WTC11 (cell line): Measurements from ENCODE around the gene PLXNA2. TPM values are rescaled to one million over a fixed set of nuclear protein-coding genes. Genes with fewer than 3 reads are reported as not detected.

Experiments used
- ATAC-seq: fragments of 200-7000 bp; cut with Tn5 transposase; 2 replicates; pipeline ENCODE4 v1.10.0; 2021; ENCODE audit warnings: mild to moderate bottlenecking, moderate library complexity
- CTCF ChIA-PET: fragments of 300-600 bp; sonication (Branson Sonifier 250); formaldehyde crosslinking; loops from one replicate; lab custom pipeline; 2021; ENCODE audit warnings: antibody characterized with exemption; lab: Charles Lee
- POLR2A ChIA-PET: fragments of 350-600 bp; sonication (Branson Sonifier 250); formaldehyde crosslinking; loops from one replicate; lab custom pipeline; 2021; ENCODE audit warnings: antibody characterized with exemption; lab: Charles Lee
- DNase-seq: peaks from one replicate; pipeline ENCODE4 v3.0.0; 2021; ENCODE audit warnings: low spot score
- H3K27ac Mint-ChIP-seq: 2 replicates; pipeline ENCODE4 v1.8.0; 2021; ENCODE audit warnings: mixed read lengths
- H3K27me3 Mint-ChIP-seq: 2 replicates; pipeline ENCODE4 v1.8.0; 2021; ENCODE audit warnings: low read depth, mild to moderate bottlenecking, moderate library complexity, mixed read lengths
- H3K36me3 Mint-ChIP-seq: 2 replicates; pipeline ENCODE4 v1.8.0; 2021; ENCODE audit warnings: mixed read lengths
- H3K4me1 Mint-ChIP-seq: 2 replicates; pipeline ENCODE4 v1.8.0; 2022; ENCODE audit warnings: mixed read lengths
- H3K4me3 Mint-ChIP-seq: 2 replicates; pipeline ENCODE4 v1.8.0; 2021; ENCODE audit warnings: mild to moderate bottlenecking, moderate library complexity, mixed read lengths
- H3K9me3 Mint-ChIP-seq: 2 replicates; pipeline ENCODE4 v1.8.0; 2021; ENCODE audit warnings: mixed read lengths
- GTF2I ChIP-seq: fragments of 250-450 bp; sonication (Bioruptor Pico); conservative IDR thresholded peaks from 2 replicates; pipeline ENCODE4 v1.4.0; 2021; ENCODE audit warnings: mild to moderate bottlenecking
- MXD4 ChIP-seq: fragments of 250-450 bp; sonication (Bioruptor Pico); IDR thresholded peaks from 2 replicates; pipeline ENCODE4 v1.8.0; 2021; ENCODE audit warnings: mild to moderate bottlenecking, moderate library complexity, borderline replicate concordance
- SOX15 ChIP-seq: fragments of 250-450 bp; sonication (Bioruptor Pico); IDR thresholded peaks from 2 replicates; pipeline ENCODE4 v1.9.0; 2021; ENCODE audit warnings: mild to moderate bottlenecking
- ZNF219 ChIP-seq: sonication (generic); formaldehyde crosslinking; IDR thresholded peaks from 2 replicates; pipeline ENCODE4 v1.8.0; 2023; ENCODE audit warnings: missing genetic modification reagents, mild to moderate bottlenecking, borderline replicate concordance
- ZNF263 ChIP-seq: sonication (generic); formaldehyde crosslinking; IDR thresholded peaks from 2 replicates; pipeline ENCODE4 v1.8.1; 2022; ENCODE audit warnings: low read depth, mild to moderate bottlenecking, moderate library complexity, missing genetic modification reagents
- total RNA-seq: library from RNA; stranded (reverse); gene quantifications from 3 replicates; pipeline ENCODE4 v1.2.3, GENCODE V29; 2021
- TF ChIP-seq, protein P1 (sequence below): sonication (generic); formaldehyde crosslinking; IDR thresholded peaks from 2 replicates; pipeline ENCODE4 v1.8.0; 2023; ENCODE audit warnings: missing genetic modification reagents, mild to moderate bottlenecking, borderline replicate concordance
- TF ChIP-seq, protein P2 (sequence below): fragments of 250-450 bp; sonication (Bioruptor Pico); IDR thresholded peaks from 2 replicates; pipeline ENCODE4 v1.9.0; 2021; ENCODE audit warnings: mild to moderate bottlenecking
- TF ChIP-seq, protein P3 (sequence below): sonication (generic); formaldehyde crosslinking; IDR thresholded peaks from 2 replicates; pipeline ENCODE4 v1.8.0; 2023; ENCODE audit warnings: mild to moderate bottlenecking, missing genetic modification reagents
- TF ChIP-seq, protein P4 (sequence below): fragments of 250-450 bp; sonication (Bioruptor Pico); IDR thresholded peaks from 2 replicates; pipeline ENCODE4 v2.1.2; 2022; ENCODE audit warnings: mild to moderate bottlenecking, moderate library complexity
- TF ChIP-seq, protein P5 (sequence below): sonication (generic); formaldehyde crosslinking; IDR thresholded peaks from 2 replicates; pipeline ENCODE4 v1.8.0; 2023; ENCODE audit warnings: missing genetic modification reagents
- TF ChIP-seq, protein P6 (sequence below): sonication (generic); formaldehyde crosslinking; IDR thresholded peaks from 2 replicates; pipeline ENCODE4 v1.8.1; 2023; ENCODE audit warnings: mild to moderate bottlenecking, missing genetic modification reagents
- TF ChIP-seq, protein P7 (sequence below): fragments of 200-600 bp; IDR thresholded peaks from 2 replicates; pipeline ENCODE4 v1.8.0; 2022; ENCODE audit warnings: antibody characterized with exemption

The PLXNA2 gene
- total RNA-seq, 1 experiment from 2014 or later: 4.2 TPM

DNA sequence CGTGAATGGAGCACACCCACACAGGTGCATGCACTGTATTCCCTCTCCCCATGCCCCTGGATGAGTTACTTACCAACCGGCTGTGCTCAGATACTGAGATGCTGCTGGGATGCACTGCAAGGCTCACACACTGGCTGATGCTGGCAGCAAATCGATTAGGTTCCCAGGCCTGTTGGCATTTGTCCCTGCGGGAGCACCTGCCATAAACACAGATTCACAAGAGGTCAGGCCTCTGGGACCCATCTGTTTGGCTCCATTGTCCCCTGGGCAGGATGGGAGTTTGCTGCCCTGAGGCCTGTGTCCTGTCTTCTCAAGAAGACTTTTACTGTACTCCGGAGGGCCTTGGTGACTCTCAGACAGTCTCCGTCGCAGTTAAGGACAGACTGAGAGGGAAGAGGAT lies 145.4 kb downstream of the PLXNA2 start:
- H3K4me1 Mint-ChIP-seq: peaks cover 32% of the 10 kb centered on the region
- TF ChIP-seq GTF2I (CRISPR knock-in tag) (no peak), MXD4 (no peak), ZNF263 (no peak)
- TF ChIP-seq, protein P1, sequence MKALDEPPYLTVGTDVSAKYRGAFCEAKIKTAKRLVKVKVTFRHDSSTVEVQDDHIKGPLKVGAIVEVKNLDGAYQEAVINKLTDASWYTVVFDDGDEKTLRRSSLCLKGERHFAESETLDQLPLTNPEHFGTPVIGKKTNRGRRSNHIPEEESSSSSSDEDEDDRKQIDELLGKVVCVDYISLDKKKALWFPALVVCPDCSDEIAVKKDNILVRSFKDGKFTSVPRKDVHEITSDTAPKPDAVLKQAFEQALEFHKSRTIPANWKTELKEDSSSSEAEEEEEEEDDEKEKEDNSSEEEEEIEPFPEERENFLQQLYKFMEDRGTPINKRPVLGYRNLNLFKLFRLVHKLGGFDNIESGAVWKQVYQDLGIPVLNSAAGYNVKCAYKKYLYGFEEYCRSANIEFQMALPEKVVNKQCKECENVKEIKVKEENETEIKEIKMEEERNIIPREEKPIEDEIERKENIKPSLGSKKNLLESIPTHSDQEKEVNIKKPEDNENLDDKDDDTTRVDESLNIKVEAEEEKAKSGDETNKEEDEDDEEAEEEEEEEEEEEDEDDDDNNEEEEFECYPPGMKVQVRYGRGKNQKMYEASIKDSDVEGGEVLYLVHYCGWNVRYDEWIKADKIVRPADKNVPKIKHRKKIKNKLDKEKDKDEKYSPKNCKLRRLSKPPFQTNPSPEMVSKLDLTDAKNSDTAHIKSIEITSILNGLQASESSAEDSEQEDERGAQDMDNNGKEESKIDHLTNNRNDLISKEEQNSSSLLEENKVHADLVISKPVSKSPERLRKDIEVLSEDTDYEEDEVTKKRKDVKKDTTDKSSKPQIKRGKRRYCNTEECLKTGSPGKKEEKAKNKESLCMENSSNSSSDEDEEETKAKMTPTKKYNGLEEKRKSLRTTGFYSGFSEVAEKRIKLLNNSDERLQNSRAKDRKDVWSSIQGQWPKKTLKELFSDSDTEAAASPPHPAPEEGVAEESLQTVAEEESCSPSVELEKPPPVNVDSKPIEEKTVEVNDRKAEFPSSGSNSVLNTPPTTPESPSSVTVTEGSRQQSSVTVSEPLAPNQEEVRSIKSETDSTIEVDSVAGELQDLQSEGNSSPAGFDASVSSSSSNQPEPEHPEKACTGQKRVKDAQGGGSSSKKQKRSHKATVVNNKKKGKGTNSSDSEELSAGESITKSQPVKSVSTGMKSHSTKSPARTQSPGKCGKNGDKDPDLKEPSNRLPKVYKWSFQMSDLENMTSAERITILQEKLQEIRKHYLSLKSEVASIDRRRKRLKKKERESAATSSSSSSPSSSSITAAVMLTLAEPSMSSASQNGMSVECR (CRISPR knock-in tag): no peak
- TF ChIP-seq, protein P2, sequence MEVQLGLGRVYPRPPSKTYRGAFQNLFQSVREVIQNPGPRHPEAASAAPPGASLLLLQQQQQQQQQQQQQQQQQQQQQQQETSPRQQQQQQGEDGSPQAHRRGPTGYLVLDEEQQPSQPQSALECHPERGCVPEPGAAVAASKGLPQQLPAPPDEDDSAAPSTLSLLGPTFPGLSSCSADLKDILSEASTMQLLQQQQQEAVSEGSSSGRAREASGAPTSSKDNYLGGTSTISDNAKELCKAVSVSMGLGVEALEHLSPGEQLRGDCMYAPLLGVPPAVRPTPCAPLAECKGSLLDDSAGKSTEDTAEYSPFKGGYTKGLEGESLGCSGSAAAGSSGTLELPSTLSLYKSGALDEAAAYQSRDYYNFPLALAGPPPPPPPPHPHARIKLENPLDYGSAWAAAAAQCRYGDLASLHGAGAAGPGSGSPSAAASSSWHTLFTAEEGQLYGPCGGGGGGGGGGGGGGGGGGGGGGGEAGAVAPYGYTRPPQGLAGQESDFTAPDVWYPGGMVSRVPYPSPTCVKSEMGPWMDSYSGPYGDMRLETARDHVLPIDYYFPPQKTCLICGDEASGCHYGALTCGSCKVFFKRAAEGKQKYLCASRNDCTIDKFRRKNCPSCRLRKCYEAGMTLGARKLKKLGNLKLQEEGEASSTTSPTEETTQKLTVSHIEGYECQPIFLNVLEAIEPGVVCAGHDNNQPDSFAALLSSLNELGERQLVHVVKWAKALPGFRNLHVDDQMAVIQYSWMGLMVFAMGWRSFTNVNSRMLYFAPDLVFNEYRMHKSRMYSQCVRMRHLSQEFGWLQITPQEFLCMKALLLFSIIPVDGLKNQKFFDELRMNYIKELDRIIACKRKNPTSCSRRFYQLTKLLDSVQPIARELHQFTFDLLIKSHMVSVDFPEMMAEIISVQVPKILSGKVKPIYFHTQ (CRISPR knock-in tag): no peak
- TF ChIP-seq, protein P3, sequence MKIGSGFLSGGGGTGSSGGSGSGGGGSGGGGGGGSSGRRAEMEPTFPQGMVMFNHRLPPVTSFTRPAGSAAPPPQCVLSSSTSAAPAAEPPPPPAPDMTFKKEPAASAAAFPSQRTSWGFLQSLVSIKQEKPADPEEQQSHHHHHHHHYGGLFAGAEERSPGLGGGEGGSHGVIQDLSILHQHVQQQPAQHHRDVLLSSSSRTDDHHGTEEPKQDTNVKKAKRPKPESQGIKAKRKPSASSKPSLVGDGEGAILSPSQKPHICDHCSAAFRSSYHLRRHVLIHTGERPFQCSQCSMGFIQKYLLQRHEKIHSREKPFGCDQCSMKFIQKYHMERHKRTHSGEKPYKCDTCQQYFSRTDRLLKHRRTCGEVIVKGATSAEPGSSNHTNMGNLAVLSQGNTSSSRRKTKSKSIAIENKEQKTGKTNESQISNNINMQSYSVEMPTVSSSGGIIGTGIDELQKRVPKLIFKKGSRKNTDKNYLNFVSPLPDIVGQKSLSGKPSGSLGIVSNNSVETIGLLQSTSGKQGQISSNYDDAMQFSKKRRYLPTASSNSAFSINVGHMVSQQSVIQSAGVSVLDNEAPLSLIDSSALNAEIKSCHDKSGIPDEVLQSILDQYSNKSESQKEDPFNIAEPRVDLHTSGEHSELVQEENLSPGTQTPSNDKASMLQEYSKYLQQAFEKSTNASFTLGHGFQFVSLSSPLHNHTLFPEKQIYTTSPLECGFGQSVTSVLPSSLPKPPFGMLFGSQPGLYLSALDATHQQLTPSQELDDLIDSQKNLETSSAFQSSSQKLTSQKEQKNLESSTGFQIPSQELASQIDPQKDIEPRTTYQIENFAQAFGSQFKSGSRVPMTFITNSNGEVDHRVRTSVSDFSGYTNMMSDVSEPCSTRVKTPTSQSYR (CRISPR knock-in tag): no peak
- TF ChIP-seq, protein P4, sequence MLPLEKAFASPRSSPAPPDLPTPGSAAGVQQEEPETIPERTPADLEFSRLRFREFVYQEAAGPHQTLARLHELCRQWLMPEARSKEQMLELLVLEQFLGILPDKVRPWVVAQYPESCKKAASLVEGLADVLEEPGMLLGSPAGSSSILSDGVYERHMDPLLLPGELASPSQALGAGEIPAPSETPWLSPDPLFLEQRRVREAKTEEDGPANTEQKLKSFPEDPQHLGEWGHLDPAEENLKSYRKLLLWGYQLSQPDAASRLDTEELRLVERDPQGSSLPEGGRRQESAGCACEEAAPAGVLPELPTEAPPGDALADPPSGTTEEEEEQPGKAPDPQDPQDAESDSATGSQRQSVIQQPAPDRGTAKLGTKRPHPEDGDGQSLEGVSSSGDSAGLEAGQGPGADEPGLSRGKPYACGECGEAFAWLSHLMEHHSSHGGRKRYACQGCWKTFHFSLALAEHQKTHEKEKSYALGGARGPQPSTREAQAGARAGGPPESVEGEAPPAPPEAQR (CRISPR knock-in tag): no peak
- POLR2A ChIA-PET: no interaction called here
- no peaks in the 10 kb centered on the region for H3K9me3 Mint-ChIP-seq
- 0 out of 2 replicates have a peak, but pooled peaks have one; percentile 11 for ATAC-seq
- no peaks in the 10 kb centered on the region for H3K36me3 Mint-ChIP-seq
- H3K27ac Mint-ChIP-seq: peak overlapping the region; percentile 67
- CTCF ChIA-PET: no interaction called here
- DNase-seq: no peak
- no peak overlapping the region for H3K4me3 Mint-ChIP-seq
- H3K27me3 Mint-ChIP-seq: no peaks in the 10 kb centered on the region; the same call in 1 of the 2 replicates

DNA sequence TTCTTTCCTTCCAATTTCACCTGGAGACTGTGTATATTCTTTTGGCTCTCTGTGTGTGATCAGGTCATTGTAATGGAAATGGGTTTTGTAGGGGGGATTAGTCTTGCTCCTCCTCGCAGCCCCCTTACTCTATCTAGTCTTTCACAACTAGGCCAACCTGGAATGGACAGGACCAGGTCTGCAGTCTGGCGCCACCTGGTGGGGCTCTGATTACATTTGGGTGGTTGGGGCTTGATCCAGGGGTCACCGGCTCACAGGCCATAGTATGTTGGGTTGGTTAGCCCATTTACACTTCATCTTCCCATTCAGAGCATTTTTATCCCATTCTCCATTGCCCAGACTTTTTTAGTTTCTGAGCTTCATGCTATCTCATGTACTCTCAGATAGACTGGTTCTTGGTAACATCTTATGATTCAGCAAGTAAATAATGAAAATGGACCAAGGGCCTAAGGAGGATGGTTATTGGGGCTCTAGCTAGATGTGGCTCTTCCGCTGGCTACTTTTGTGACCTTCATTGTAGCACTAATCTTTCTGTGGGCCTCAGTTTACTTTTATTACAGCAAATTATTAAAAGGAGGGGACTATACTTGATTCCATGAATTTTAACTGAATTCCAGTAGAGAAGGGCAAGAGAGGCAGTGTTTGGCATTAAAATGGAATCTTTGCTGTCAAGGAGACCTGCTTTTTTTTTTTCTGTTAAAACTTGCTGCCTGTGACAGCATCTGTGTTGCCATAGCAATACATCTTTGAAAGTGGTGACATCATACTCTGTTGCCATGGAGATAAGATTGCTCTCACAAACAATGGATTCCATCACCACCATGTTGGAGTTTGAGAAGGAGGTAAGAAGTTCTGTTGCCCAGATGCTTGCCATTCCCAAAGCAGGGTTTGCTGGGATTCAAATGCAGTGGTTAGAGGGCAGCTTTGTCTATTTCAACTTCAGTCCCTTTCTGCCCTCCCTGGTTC lies 150.1 kb downstream of the PLXNA2 start:
- TF ChIP-seq, protein P5, sequence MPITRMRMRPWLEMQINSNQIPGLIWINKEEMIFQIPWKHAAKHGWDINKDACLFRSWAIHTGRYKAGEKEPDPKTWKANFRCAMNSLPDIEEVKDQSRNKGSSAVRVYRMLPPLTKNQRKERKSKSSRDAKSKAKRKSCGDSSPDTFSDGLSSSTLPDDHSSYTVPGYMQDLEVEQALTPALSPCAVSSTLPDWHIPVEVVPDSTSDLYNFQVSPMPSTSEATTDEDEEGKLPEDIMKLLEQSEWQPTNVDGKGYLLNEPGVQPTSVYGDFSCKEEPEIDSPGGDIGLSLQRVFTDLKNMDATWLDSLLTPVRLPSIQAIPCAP (CRISPR knock-in tag): no peak
- TF ChIP-seq ZNF219 (CRISPR knock-in tag) (no peak), SOX15 (no peak)
- TF ChIP-seq, protein P6, sequence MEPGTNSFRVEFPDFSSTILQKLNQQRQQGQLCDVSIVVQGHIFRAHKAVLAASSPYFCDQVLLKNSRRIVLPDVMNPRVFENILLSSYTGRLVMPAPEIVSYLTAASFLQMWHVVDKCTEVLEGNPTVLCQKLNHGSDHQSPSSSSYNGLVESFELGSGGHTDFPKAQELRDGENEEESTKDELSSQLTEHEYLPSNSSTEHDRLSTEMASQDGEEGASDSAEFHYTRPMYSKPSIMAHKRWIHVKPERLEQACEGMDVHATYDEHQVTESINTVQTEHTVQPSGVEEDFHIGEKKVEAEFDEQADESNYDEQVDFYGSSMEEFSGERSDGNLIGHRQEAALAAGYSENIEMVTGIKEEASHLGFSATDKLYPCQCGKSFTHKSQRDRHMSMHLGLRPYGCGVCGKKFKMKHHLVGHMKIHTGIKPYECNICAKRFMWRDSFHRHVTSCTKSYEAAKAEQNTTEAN: no peak
- TF ChIP-seq, protein P7, sequence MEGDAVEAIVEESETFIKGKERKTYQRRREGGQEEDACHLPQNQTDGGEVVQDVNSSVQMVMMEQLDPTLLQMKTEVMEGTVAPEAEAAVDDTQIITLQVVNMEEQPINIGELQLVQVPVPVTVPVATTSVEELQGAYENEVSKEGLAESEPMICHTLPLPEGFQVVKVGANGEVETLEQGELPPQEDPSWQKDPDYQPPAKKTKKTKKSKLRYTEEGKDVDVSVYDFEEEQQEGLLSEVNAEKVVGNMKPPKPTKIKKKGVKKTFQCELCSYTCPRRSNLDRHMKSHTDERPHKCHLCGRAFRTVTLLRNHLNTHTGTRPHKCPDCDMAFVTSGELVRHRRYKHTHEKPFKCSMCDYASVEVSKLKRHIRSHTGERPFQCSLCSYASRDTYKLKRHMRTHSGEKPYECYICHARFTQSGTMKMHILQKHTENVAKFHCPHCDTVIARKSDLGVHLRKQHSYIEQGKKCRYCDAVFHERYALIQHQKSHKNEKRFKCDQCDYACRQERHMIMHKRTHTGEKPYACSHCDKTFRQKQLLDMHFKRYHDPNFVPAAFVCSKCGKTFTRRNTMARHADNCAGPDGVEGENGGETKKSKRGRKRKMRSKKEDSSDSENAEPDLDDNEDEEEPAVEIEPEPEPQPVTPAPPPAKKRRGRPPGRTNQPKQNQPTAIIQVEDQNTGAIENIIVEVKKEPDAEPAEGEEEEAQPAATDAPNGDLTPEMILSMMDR: peak; percentile 69; the same call in 1 of the 2 replicates
- TF ChIP-seq, all 79 proteins: peak for 1
- H3K4me3 Mint-ChIP-seq: no peak overlapping the region
- no peaks in the 10 kb centered on the region for H3K36me3 Mint-ChIP-seq
- ATAC-seq (peak; percentile 98), DNase-seq (peak; percentile 89)
- CTCF ChIA-PET: interaction anchor here (0.5 to 2.6 kb wide), 13 partner anchors 9 to 151 kb away, joined by 3 to 31 read pairs (median 5); partner anchors contain the start of gene PLXNA2
- no peaks in the 10 kb centered on the region for H3K27me3 Mint-ChIP-seq
- H3K27ac Mint-ChIP-seq: 0 out of 2 replicates have a peak overlapping the region, but pooled peaks have one; percentile 27
- POLR2A ChIA-PET: no interaction called here
- H3K9me3 Mint-ChIP-seq: no peaks in the 10 kb centered on the region
- peaks cover 18% of the 10 kb centered on the region for H3K4me1 Mint-ChIP-seq
